GM10248 (cell line): ENCODE data around the gene SLC5A1.

Experiments used
- CTCF ChIA-PET: fragments of 300-600 bp; sonication (Branson Sonifier 250); formaldehyde crosslinking; extraction: SDS; loops from one replicate; lab custom pipeline; 2021; ENCODE audit warnings: antibody characterized with exemption; lab: Yijun Ruan, JAX
- POLR2A ChIA-PET: fragments of 350-650 bp; sonication (Branson Sonifier 250); formaldehyde crosslinking; extraction: SDS; loops from one replicate; lab custom pipeline; 2020; ENCODE audit warnings: antibody characterized with exemption; lab: Yijun Ruan, JAX
- DNase-seq: peaks from one replicate; pipeline ENCODE4 v3.0.0; 2012; ENCODE audit errors: extremely low spot score
- CTCF ChIP-seq: IDR thresholded peaks from 2 replicates; pipeline ENCODE4 v1.5.1; 2012; ENCODE audit warnings: mild to moderate bottlenecking, low read depth; ENCODE audit errors: extremely low read depth, missing control alignments, control extremely low read depth

The SLC5A1 gene

GRCh38 chr22:32077151-32077550, 34.1 kb downstream of the SLC5A1 start:
- DNase-seq = no peak
- ChIA-PET CTCF (no interaction called here), POLR2A (no interaction called here)
- TF ChIP-seq CTCF = no peak

GRCh38 chr22:32079130-32080089, 36.3 kb downstream of the SLC5A1 start:
- no peak for DNase-seq
- ChIA-PET CTCF (interaction anchor here (0.7 to 1.4 kb wide), 3 partner anchors 10 to 109 kb away, joined by 3 to 5 read pairs (median 5); no protein-coding TSS in a partner anchor), POLR2A (no interaction called here)
- TF ChIP-seq CTCF = no peak

DNA sequence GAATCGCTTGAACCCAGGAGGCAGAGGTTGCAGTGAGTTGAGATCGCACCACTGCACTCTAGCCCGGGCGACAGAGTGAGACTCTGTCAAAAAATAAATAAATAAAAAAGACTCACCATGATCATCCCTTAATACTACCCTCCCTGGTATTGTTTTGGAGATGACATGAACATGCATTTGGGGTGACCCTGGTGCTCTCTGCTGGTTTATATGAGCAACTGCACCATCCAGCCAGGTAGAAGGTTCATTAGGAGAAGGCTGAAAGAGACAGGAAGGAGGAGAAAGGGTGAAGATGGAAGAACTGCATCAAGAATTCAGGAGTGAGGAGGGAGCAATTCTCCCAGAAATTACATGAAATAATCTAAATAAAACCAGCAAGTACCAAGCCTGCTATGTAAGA, 37.8 kb downstream of the SLC5A1 start:
- ChIA-PET POLR2A (no interaction called here), CTCF (interaction anchor here (0.7 to 3.3 kb wide), 6 partner anchors 9 to 309 kb away, joined by 3 to 40 read pairs (median 3); no protein-coding TSS in a partner anchor)
- DNase-seq = peak; percentile 53
- TF ChIP-seq CTCF = peak; percentile 70

GRCh38 chr22:32082331-32082730, 39.3 kb downstream of the SLC5A1 start:
- no peak for DNase-seq
- CTCF ChIA-PET = interaction anchor here (0.9 to 3.3 kb wide), 11 partner anchors 13 to 420 kb away, joined by 3 to 40 read pairs (median 3); partner anchors contain the start of gene PISD
- TF ChIP-seq CTCF = no peak
- POLR2A ChIA-PET = no interaction called here

GRCh38 chr22:32083000-32083399, 39.9 kb downstream of the SLC5A1 start:
- no peak for TF ChIP-seq CTCF
- POLR2A ChIA-PET = no interaction called here
- DNase-seq = no peak
- CTCF ChIA-PET = interaction anchor here (0.9 to 3.3 kb wide), 5 partner anchors 16 to 115 kb away, joined by 3 to 40 read pairs (median 10); no protein-coding TSS in a partner anchor

GRCh38 chr22:32083814-32084213, 40.8 kb downstream of the SLC5A1 start:
- DNase-seq = no peak
- CTCF ChIA-PET = interaction anchor here (0.9 to 3.3 kb wide), 4 partner anchors 13 to 113 kb away, joined by 3 to 12 read pairs (median 7); no protein-coding TSS in a partner anchor
- no peak for TF ChIP-seq CTCF
- POLR2A ChIA-PET = no interaction called here
